PC-9 (cell line): Measurements from ENCODE around the gene RUSC1.

Experiments
- EZH2 ChIP-seq: fragments of 200-600 bp; sonication (generic); IDR thresholded peaks from 2 replicates; pipeline ENCODE4 v1.8.0; 2017; ENCODE audit warnings: antibody characterized with exemption, low read depth
- TF ChIP-seq, protein P1 (sequence below): fragments of 200-600 bp; sonication (generic); conservative IDR thresholded peaks from 2 replicates; pipeline ENCODE4 v1.6.1; 2017; ENCODE audit warnings: mixed run types, antibody characterized with exemption, mild to moderate bottlenecking, moderate library complexity

- TF ChIP-seq, protein P1, sequence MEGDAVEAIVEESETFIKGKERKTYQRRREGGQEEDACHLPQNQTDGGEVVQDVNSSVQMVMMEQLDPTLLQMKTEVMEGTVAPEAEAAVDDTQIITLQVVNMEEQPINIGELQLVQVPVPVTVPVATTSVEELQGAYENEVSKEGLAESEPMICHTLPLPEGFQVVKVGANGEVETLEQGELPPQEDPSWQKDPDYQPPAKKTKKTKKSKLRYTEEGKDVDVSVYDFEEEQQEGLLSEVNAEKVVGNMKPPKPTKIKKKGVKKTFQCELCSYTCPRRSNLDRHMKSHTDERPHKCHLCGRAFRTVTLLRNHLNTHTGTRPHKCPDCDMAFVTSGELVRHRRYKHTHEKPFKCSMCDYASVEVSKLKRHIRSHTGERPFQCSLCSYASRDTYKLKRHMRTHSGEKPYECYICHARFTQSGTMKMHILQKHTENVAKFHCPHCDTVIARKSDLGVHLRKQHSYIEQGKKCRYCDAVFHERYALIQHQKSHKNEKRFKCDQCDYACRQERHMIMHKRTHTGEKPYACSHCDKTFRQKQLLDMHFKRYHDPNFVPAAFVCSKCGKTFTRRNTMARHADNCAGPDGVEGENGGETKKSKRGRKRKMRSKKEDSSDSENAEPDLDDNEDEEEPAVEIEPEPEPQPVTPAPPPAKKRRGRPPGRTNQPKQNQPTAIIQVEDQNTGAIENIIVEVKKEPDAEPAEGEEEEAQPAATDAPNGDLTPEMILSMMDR, result no peak
- no peak for TF ChIP-seq EZH2
Measured at GRCh38 chr1:155273343-155274245, 47.1 kb upstream of the RUSC1 start, which contains the start of gene CLK2.
